Measurements from ENCODE around the gene MMP19.

Gene MMP19

DNA sequence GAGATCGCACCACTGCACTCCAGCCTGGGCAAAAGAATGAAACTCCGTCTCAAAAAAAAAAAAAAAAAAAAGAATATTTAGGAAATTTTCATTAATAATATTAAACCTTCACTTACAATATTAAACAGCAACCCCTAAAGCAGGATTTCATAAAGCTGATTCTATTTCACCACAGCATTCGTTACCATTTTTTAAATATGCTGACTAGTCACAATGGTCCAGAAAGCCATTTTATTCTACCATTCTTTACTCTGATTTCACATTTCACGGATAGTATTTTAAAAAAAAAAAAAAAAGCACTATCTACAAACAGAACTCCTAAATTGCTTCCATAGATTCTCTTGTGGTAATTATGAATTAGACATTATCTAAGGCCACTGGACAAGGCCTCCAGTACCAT is 52.8 kb downstream of the MMP19 start:
- H3K4me3 ChIP-seq (ENCODE audit: low read depth, low read length) = no peak overlapping the region
- TF ChIP-seq, protein P1, sequence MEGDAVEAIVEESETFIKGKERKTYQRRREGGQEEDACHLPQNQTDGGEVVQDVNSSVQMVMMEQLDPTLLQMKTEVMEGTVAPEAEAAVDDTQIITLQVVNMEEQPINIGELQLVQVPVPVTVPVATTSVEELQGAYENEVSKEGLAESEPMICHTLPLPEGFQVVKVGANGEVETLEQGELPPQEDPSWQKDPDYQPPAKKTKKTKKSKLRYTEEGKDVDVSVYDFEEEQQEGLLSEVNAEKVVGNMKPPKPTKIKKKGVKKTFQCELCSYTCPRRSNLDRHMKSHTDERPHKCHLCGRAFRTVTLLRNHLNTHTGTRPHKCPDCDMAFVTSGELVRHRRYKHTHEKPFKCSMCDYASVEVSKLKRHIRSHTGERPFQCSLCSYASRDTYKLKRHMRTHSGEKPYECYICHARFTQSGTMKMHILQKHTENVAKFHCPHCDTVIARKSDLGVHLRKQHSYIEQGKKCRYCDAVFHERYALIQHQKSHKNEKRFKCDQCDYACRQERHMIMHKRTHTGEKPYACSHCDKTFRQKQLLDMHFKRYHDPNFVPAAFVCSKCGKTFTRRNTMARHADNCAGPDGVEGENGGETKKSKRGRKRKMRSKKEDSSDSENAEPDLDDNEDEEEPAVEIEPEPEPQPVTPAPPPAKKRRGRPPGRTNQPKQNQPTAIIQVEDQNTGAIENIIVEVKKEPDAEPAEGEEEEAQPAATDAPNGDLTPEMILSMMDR (IDR thresholded peaks at IDR 0.05; ENCODE audit: borderline replicate concordance, insufficient read depth, low read depth, low read length) = no peak

DNA sequence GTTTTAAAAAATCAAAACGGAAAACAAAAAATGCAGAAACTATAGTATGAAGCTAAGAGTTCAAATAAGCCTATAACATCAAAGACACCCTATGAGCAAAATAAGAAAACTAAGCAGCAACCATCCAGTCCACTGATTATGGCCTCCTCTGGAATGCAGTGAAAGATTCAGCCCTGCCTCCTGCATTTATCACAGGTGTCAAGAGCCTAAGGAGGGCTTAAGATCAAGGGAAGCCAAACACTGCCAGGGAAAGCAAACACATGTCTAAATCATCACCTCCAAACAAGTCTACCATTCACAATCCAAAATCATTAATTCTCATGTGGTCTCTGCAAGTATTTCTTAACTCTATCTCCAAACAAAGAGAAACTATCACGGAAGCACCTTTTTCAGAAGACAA is 53.6 kb downstream of the MMP19 start:
- TF ChIP-seq, protein P1 (IDR thresholded peaks at IDR 0.05; ENCODE audit: borderline replicate concordance, insufficient read depth, low read depth, low read length) = no peak

DNA sequence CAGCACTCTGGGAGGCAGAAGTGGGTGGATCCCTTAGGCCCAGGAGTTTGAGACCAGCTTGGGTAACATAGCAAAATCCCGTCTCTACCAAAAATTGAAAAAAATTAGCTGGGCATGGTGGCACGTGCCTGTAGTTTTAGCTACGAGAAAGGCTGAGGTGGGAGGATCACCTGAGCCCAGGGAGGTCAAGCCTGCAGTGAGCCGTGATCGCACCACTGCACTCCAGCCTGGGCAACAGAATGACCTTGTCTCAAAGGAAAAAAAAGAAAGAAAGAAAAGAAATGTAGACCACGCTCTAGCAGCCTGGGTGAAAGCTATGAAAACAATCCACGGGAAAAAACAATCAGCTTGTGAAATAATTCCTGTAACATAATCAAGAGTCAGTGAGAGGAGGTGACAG is 54.2 kb downstream of the MMP19 start:
- TF ChIP-seq, protein P1 (IDR thresholded peaks at IDR 0.05; ENCODE audit: borderline replicate concordance, insufficient read depth, low read depth, low read length) = no peak

More for the DNA sequence above, 53.6 kb downstream of the MMP19 start:
- no peak overlapping the region for H3K4me3 ChIP-seq (ENCODE audit: low read depth, low read length)

More for the DNA sequence above, 54.2 kb downstream of the MMP19 start:
- H3K4me3 ChIP-seq (ENCODE audit: low read depth, low read length) = no peak overlapping the region

Data from GM12875 (cell line).